ENCODE measurements around the gene RFTN2.

DNA sequence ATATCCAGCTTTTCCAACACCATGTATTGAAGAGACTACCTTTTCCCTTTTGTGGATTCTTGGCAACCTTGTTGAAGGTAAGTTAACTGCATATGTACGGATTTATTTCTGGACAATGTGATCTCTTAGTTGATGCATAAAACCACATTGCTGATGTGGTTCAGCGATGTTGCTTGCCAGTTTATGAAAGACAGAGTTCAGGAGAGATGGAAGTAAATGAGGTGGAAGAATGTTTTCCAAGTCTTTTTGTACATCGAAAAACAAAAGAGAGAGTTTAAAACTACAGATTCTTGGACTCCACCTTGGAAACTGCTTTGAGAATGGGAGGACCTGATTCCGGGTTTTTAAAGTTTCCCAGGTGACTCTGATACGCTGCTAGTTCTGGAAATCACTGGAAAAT lies 115.7 kb downstream of the RFTN2 start:
- TF ChIP-seq, protein P1, sequence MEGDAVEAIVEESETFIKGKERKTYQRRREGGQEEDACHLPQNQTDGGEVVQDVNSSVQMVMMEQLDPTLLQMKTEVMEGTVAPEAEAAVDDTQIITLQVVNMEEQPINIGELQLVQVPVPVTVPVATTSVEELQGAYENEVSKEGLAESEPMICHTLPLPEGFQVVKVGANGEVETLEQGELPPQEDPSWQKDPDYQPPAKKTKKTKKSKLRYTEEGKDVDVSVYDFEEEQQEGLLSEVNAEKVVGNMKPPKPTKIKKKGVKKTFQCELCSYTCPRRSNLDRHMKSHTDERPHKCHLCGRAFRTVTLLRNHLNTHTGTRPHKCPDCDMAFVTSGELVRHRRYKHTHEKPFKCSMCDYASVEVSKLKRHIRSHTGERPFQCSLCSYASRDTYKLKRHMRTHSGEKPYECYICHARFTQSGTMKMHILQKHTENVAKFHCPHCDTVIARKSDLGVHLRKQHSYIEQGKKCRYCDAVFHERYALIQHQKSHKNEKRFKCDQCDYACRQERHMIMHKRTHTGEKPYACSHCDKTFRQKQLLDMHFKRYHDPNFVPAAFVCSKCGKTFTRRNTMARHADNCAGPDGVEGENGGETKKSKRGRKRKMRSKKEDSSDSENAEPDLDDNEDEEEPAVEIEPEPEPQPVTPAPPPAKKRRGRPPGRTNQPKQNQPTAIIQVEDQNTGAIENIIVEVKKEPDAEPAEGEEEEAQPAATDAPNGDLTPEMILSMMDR (IDR thresholded peaks at IDR 0.05; ENCODE audit: borderline replicate concordance, extremely low read depth, low read length, poor library complexity, severe bottlenecking) = no peak
- no peak for TF ChIP-seq EZH2 (IDR thresholded peaks at IDR 0.05; ENCODE audit: borderline replicate concordance, low read depth, low read length, severe bottlenecking)
